GM23248 (cell line): ENCODE results near the gene HAND2.

Experiments
- EZH2 ChIP-seq: fragments of 200-600 bp; sonication (generic); IDR thresholded peaks from 2 replicates; pipeline ENCODE4 v1.6.1; 2018; ENCODE audit warnings: antibody characterized with exemption, mild to moderate bottlenecking; ENCODE audit not compliant: insufficient read depth, poor library complexity, severe bottlenecking
- EZH2phosphoT487 ChIP-seq: fragments of 200-600 bp; sonication (generic); IDR thresholded peaks from 2 replicates; pipeline ENCODE4 v1.6.1; 2018; ENCODE audit warnings: antibody characterized with exemption, moderate library complexity, mild to moderate bottlenecking, low read depth; ENCODE audit not compliant: insufficient read depth

GRCh38 chr4:173528378-173529321 is 1.4 kb downstream of the HAND2 start:
- TF ChIP-seq EZH2 (no peak), EZH2phosphoT487 (no peak)
